GM23338 (cell line): ENCODE data around the gene CACUL1. TPM values are rescaled to one million over a fixed set of nuclear protein-coding genes. Genes with fewer than 3 reads are reported as not detected.

Experiments used
- ATAC-seq: fragments of 200-7000 bp; cut with Tn5 transposase; 3 replicates; pipeline ENCODE4 v1.9.1; 2020
- DNase-seq: peaks from one replicate; pipeline ENCODE4 v3.0.0-alpha.2; 2015; ENCODE audit warnings: low spot score
- H2AFZ ChIP-seq: fragments of 200-600 bp; sonication (generic); 2 replicates; pipeline ENCODE4 v1.8.0; 2016; ENCODE audit warnings: antibody characterized with exemption, mild to moderate bottlenecking, moderate library complexity
- H3F3A ChIP-seq: fragments of 200-600 bp; sonication (generic); replicated peaks from 2 replicates; pipeline ENCODE4 v1.8.0; 2017; ENCODE audit warnings: antibody characterized with exemption, mixed run types, low read depth
- H3K27ac ChIP-seq: fragments of 200-600 bp; sonication (generic); 2 replicates; pipeline ENCODE4 v1.6.1; 2016; ENCODE audit warnings: low read depth
- H3K27me3 ChIP-seq: fragments of 200-600 bp; sonication (generic); 2 replicates; pipeline ENCODE4 v1.8.0; 2016; ENCODE audit warnings: mild to moderate bottlenecking, mixed run types, moderate library complexity; ENCODE audit not compliant: insufficient read depth
- H3K36me3 ChIP-seq: fragments of 200-600 bp; sonication (generic); 2 replicates; pipeline ENCODE4 v1.8.0; 2016; ENCODE audit warnings: mild to moderate bottlenecking; ENCODE audit not compliant: insufficient read depth
- H3K4me1 ChIP-seq: fragments of 200-600 bp; sonication (generic); 2 replicates; pipeline ENCODE4 v1.8.0; 2016; ENCODE audit warnings: mild to moderate bottlenecking, moderate library complexity; ENCODE audit not compliant: insufficient read depth
- H3K4me2 ChIP-seq: fragments of 200-600 bp; sonication (generic); 2 replicates; pipeline ENCODE4 v1.7.1; 2017; ENCODE audit warnings: mixed run types
- H3K4me3 ChIP-seq: fragments of 200-600 bp; sonication (generic); 2 replicates; pipeline ENCODE4 v1.6.1; 2016; ENCODE audit warnings: mixed run types
- H3K79me2 ChIP-seq: fragments of 200-600 bp; sonication (generic); replicated peaks from 2 replicates; pipeline ENCODE4 v1.8.0; 2017; ENCODE audit warnings: mild to moderate bottlenecking; ENCODE audit not compliant: insufficient read depth
- H3K9me2 ChIP-seq: fragments of 200-600 bp; sonication (generic); 2 replicates; pipeline ENCODE4 v1.8.0; 2017; ENCODE audit not compliant: insufficient read depth
- H4K20me1 ChIP-seq: fragments of 200-600 bp; sonication (generic); replicated peaks from 2 replicates; pipeline ENCODE4 v1.8.0; 2017; ENCODE audit warnings: mild to moderate bottlenecking; ENCODE audit not compliant: insufficient read depth
- H3K27ac Mint-ChIP-seq: 2 replicates; pipeline ENCODE4 v1.8.0; 2020; ENCODE audit warnings: inconsistent platforms, mild to moderate bottlenecking, moderate library complexity, mixed read lengths
- H3K27me3 Mint-ChIP-seq: 3 replicates; pipeline ENCODE4 v1.8.0; 2022; ENCODE audit warnings: low read depth, mild to moderate bottlenecking, moderate library complexity, mixed read lengths, inconsistent platforms; ENCODE audit not compliant: insufficient read depth, poor library complexity
- H3K36me3 Mint-ChIP-seq: 3 replicates; pipeline ENCODE4 v1.8.0; 2021; ENCODE audit warnings: low read depth, mild to moderate bottlenecking, inconsistent platforms, moderate library complexity, mixed read lengths
- H3K4me1 Mint-ChIP-seq: 3 replicates; pipeline ENCODE4 v1.8.0; 2020; ENCODE audit warnings: mild to moderate bottlenecking, inconsistent platforms, mixed read lengths
- H3K4me3 Mint-ChIP-seq: 3 replicates; pipeline ENCODE4 v1.8.0; 2021; ENCODE audit warnings: moderate library complexity, mild to moderate bottlenecking, inconsistent platforms, mixed read lengths
- H3K9me3 Mint-ChIP-seq: 3 replicates; pipeline ENCODE4 v1.8.0; 2020; ENCODE audit warnings: moderate library complexity, mild to moderate bottlenecking, inconsistent platforms, mixed read lengths
- CTCF ChIP-seq, 2 experiments: fragments of 200-600 bp in 1 of 2; sonication (generic) in 1 of 2; conservative IDR thresholded peaks; 2 replicates each; pipeline versions ENCODE4 v1.5.1 to v1.6.1; 2016 to 2017; ENCODE audit warnings: antibody characterized with exemption in 2 of 2, low read depth in 2 of 2, mild to moderate bottlenecking in 2 of 2, moderate library complexity in 1 of 2
- EZH2phosphoT487 ChIP-seq: fragments of 200-600 bp; sonication (generic); IDR thresholded peaks from one replicate; pipeline ENCODE4 v1.8.1; 2018; ENCODE audit warnings: antibody characterized with exemption; ENCODE audit not compliant: unreplicated experiment
- NANOG ChIP-seq: IDR thresholded peaks from 2 replicates; pipeline ENCODE4 v1.6.1; 2016; ENCODE audit warnings: antibody characterized with exemption, borderline replicate concordance
- STAT1 ChIP-seq: IDR thresholded peaks from one replicate; pipeline ENCODE4 v1.6.1; 2016; ENCODE audit warnings: antibody characterized with exemption; ENCODE audit not compliant: unreplicated experiment
- ZNF114 ChIP-seq: fragments of 250-450 bp; sonication (Bioruptor Pico); IDR thresholded peaks from 2 replicates; pipeline ENCODE4 v1.5.0; 2020; ENCODE audit warnings: mild to moderate bottlenecking, moderate library complexity
- ZNF462 ChIP-seq: fragments of 250-450 bp; sonication (Bioruptor Pico); IDR thresholded peaks from 2 replicates; pipeline ENCODE4 v1.5.0; 2020; ENCODE audit warnings: mild to moderate bottlenecking, moderate library complexity
- polyA plus RNA-seq: library from polyadenylated mRNA; unstranded; fragments of >200 nt; fragmentation: Nextera tagmentation; extraction: Ambion mirVana; gene quantifications from 2 replicates; pipeline ENCODE4 v1.2.1, GENCODE V29; 2016
- total RNA-seq: library from RNA; depleted of rRNA; stranded (reverse); fragments of >200 nt; shearing (Covaris generic); gene quantifications from 2 replicates; pipeline ENCODE4 v1.2.3, GENCODE V29; 2014
- TF ChIP-seq, protein P1 (sequence below): IDR thresholded peaks from 2 replicates; pipeline ENCODE4 v1.6.1; 2016; ENCODE audit warnings: antibody characterized with exemption

Gene CACUL1
- total and polyA plus RNA-seq, 2 experiments from 2014 or later, result 46.4 to 59.4 TPM

GRCh38 chr10:118701529-118702323 is 53.0 kb downstream of the CACUL1 start:
- Histone ChIP-seq H4K20me1 (peaks cover 7% of the 10 kb centered on the region; the same call in 1 of the 2 replicates), H3K27ac (peak overlapping the region; percentile 68), H3K4me3 (peak overlapping the region; percentile 11; the same call in 1 of the 2 replicates), H3K4me1 (peaks cover 9% of the 10 kb centered on the region; the same call in 1 of the 2 replicates), H3K79me2 (peaks cover 45% of the 10 kb centered on the region), H3K27me3 (no peaks in the 10 kb centered on the region), H2AFZ (no peak overlapping the region), H3K36me3 (no peaks in the 10 kb centered on the region; the same call in 1 of the 2 replicates), H3F3A (no peaks in the 10 kb centered on the region), H3K9me2 (no peaks in the 10 kb centered on the region), H3K4me2 (peak overlapping the region; percentile 20; the same call in 1 of the 2 replicates)
- no peak overlapping the region for H3K4me3 Mint-ChIP-seq
- no peaks in the 10 kb centered on the region for H3K27me3 Mint-ChIP-seq
- peak overlapping the region; percentile 82 for H3K27ac Mint-ChIP-seq
- DNase-seq, result peak; percentile 18
- H3K9me3 Mint-ChIP-seq, result no peaks in the 10 kb centered on the region
- TF ChIP-seq STAT1 (no peak), EZH2phosphoT487 (no peak), NANOG (no peak)
- peaks cover 26% of the 10 kb centered on the region; the same call in 2 of the 3 replicates for H3K36me3 Mint-ChIP-seq
- ATAC-seq, result peak; percentile 68
- H3K4me1 Mint-ChIP-seq, result peaks cover 26% of the 10 kb centered on the region

DNA sequence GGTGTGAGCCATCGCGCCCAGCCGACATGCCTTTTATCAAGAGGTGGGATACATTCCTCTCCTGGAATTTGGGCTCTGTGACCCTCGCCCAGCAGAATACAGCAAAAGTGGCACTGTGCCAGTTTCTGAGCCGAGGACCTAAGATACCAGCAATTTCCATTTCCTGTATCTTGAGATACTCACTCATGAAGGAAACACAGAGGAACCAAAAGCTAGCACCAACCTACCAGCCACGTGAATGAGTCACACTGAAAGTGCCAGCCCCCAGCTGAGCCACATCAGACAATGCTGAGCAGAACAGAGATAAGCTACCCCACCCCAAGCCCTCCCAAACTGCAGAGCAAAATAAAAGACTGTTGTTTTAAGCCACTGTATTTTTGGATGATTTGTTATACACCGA is 56.3 kb downstream of the CACUL1 start:
- peaks cover 8% of the 10 kb centered on the region for H4K20me1 ChIP-seq
- no peaks in the 10 kb centered on the region for H3F3A ChIP-seq
- H3K27me3 ChIP-seq, result no peaks in the 10 kb centered on the region
- H3K4me1 ChIP-seq, result peaks cover 6% of the 10 kb centered on the region; the same call in 1 of the 2 replicates
- H3K4me2 ChIP-seq, result no peak overlapping the region
- no peaks in the 10 kb centered on the region; the same call in 1 of the 2 replicates for H3K36me3 ChIP-seq
- H3K9me2 ChIP-seq, result no peaks in the 10 kb centered on the region
- Mint-ChIP-seq H3K36me3 (peaks cover 25% of the 10 kb centered on the region; the same call in 2 of the 3 replicates), H3K27ac (peak overlapping the region; percentile 46; the same call in 1 of the 2 replicates), H3K4me3 (no peak overlapping the region), H3K4me1 (peaks cover 12% of the 10 kb centered on the region), H3K9me3 (no peaks in the 10 kb centered on the region), H3K27me3 (peaks cover 3% of the 10 kb centered on the region)
- DNase-seq (no peak), ATAC-seq (no peak)
- peaks cover 23% of the 10 kb centered on the region for H3K79me2 ChIP-seq
- no peak overlapping the region for H3K27ac ChIP-seq
- H3K4me3 ChIP-seq, result no peak overlapping the region
- H2AFZ ChIP-seq, result no peak overlapping the region
- TF ChIP-seq ZNF114 (CRISPR knock-in tag), result no peak
- TF ChIP-seq ZNF462 (CRISPR knock-in tag), result no peak
- TF ChIP-seq, protein P1, sequence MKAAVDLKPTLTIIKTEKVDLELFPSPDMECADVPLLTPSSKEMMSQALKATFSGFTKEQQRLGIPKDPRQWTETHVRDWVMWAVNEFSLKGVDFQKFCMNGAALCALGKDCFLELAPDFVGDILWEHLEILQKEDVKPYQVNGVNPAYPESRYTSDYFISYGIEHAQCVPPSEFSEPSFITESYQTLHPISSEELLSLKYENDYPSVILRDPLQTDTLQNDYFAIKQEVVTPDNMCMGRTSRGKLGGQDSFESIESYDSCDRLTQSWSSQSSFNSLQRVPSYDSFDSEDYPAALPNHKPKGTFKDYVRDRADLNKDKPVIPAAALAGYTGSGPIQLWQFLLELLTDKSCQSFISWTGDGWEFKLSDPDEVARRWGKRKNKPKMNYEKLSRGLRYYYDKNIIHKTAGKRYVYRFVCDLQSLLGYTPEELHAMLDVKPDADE, result no peak
- TF ChIP-seq CTCF (conservative IDR thresholded peaks at IDR 0.05; ENCODE audit: low read depth in 2 of 2), result no peak
